Measurements from ENCODE around the gene C22orf39.

The C22orf39 gene

GRCh38 chr22:19398206-19398605, 49.3 kb downstream of the C22orf39 start:
- no peak for DNase-seq (ENCODE audit: low read depth)

- DNase-seq (ENCODE audit: low read depth): no peak
Measured at GRCh38 chr22:19397734-19398104, 49.8 kb downstream of the C22orf39 start.

GRCh38 chr22:19396934-19397733, 50.4 kb downstream of the C22orf39 start:
- no peak for DNase-seq (ENCODE audit: low read depth)

- no peak for DNase-seq (ENCODE audit: low read depth)
Measured at GRCh38 chr22:19396561-19396933, 51.0 kb downstream of the C22orf39 start.

GRCh38 chr22:19395276-19395675, 52.2 kb downstream of the C22orf39 start:
- no peak for DNase-seq (ENCODE audit: low read depth)

- DNase-seq (ENCODE audit: low read depth): no peak
Measured at GRCh38 chr22:19394274-19395050, 53.0 kb downstream of the C22orf39 start.

- no peak for DNase-seq (ENCODE audit: low read depth)
Measured at GRCh38 chr22:19393704-19394103, 53.8 kb downstream of the C22orf39 start.
